PC-3 (cell line): Measurements from ENCODE around the gene FAM163B.

Experiments
- EZH2 ChIP-seq: fragments of 300-600 bp; sonication (generic); IDR thresholded peaks from one replicate; pipeline ENCODE4 v1.6.1; 2017; ENCODE audit warnings: antibody characterized with exemption, mild to moderate bottlenecking, low read length; ENCODE audit not compliant: unreplicated experiment
- TF ChIP-seq, protein P1 (sequence below): fragments of 300-600 bp; sonication (generic); conservative IDR thresholded peaks from 2 replicates; pipeline ENCODE4 v1.5.1; 2017; ENCODE audit warnings: antibody characterized with exemption, low read depth, mild to moderate bottlenecking, low read length

DNA sequence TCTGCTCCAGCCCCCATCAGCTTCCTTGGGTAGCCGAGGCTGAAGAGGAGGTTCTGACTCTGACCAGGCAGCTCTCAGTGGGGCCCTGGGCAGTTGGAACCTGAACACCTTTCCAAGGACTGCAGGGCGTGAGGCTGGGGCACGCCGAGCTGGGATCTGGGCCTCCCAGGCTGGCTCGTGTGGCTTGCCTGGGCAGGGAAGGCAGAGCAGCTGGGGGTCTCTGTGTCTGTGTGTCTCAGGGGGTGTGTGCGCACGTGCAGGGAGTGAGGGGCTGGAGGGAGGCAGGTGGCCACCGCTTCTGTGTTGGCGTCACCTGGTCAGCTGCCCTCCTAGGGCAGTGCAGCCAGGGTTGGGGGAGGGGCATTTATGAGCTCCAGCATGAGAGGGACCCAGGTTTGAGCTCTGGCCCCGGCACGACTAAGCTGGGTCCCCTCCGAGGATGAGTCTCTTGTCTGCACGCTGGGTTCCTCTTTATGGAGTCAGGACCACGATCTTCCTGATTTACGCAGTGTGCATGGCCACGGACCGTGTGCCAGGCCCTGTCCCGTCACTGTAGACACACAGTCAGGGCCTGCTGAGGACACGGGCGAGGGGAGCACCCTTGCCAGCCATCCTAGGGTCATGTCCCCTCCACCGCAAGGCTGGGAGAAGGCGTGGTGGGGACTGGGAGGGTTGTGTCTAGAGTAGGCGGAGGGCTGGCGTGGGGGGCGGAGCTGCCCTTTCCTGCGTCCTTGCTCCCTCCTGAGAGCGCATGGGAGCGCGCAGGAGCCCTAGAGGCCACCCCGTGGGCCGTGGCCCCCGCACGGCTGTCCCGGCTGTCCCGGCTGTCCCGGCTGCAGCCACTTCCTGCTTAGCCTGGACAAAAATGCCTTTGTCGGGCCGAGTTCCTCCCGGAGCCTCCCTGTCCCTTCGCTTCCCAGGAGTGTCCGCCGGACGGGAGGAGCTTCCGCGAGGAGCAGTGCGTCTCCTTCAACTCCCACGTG is 70.0 kb downstream of the FAM163B start:
- TF ChIP-seq, protein P1, sequence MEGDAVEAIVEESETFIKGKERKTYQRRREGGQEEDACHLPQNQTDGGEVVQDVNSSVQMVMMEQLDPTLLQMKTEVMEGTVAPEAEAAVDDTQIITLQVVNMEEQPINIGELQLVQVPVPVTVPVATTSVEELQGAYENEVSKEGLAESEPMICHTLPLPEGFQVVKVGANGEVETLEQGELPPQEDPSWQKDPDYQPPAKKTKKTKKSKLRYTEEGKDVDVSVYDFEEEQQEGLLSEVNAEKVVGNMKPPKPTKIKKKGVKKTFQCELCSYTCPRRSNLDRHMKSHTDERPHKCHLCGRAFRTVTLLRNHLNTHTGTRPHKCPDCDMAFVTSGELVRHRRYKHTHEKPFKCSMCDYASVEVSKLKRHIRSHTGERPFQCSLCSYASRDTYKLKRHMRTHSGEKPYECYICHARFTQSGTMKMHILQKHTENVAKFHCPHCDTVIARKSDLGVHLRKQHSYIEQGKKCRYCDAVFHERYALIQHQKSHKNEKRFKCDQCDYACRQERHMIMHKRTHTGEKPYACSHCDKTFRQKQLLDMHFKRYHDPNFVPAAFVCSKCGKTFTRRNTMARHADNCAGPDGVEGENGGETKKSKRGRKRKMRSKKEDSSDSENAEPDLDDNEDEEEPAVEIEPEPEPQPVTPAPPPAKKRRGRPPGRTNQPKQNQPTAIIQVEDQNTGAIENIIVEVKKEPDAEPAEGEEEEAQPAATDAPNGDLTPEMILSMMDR: no peak
- TF ChIP-seq EZH2: no peak
